NCI-H446 (cell line): ENCODE results near the gene PRPF38A.

ENCODE experiments used
- DNase-seq, 2 experiments: peaks; one replicate each; lab custom pipeline; 2025; lab: John Stamatoyannopoulos, UW

The PRPF38A gene

DNA sequence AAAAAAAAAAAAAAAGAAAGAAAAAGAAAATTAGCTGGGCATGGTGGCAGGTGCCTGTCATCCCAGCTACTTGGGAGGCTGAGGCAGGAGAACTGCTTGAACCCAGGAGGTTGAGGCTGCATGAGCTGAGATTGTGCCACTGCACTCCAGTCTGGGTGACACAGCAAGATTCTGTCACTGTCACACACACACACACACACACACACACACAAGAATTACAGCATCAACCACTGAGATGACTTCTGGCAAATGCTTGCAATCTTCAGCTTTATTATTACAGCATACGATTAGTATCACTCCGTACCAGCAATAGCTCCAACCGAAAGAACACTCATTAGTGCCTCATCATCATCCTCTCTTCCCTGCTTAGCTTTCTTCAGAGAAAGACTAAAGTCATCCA lies 4.8 kb upstream of the PRPF38A start:
- DNase-seq: no peak

DNA sequence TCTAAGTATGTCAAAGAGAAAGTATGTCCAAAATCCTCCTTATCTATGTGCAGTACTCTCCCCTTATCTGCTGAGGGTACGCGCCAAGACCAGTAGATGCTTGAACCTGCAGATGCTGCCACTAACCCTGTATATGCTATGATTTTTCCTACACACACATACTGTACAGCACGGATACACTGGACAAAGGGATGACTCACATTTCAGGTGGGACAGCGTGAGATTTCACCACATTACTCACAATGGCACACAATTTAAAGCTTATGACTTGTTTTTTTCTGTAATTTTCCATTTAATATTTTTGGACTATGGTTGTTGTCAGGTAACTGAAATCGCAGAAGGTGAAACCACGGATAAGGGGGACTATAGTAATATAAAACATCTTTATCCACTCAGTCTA lies 4.3 kb upstream of the PRPF38A start:
- no peak for DNase-seq

DNA sequence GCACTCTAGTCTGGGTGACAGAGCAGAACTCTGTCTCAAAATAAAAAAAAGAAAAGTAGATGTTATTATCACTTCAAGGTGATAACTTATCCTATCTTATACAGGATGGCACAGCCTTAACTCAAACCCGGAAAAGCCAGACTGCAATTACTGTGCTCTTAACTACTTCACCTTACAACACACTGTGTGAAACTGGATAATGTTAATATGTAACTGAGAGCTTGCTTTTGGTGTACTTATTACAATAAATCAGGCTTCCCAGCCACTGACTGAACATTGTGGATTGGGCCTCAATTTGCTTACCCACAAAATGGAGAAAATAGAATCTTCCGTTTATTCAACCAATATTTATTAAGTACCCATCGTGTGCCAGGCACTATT lies 1.6 kb upstream of the PRPF38A start:
- no peak for DNase-seq

- peak; percentile 57 to 68 for DNase-seq
These were observed 761 bp upstream of the PRPF38A start for GRCh38 chr1:52403566-52404115.

DNA sequence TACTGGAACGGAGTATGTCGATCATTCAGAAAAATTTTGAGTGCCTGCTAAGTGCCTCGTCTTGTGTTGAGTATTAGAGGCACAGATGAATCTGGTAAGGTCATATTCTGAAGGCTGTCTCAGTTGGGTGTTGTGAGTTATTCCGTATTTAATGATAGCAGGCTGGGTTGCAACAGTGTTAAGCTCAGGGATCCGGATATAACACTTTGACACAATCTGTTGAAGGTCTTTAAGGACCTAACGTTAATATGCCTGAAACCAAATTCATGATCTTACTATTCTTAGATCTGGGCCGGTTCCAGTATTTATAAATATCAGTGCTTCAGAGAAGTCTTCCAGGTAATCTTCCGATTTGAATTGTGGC lies 555 bp downstream of the PRPF38A start:
- no peak for DNase-seq

DNA sequence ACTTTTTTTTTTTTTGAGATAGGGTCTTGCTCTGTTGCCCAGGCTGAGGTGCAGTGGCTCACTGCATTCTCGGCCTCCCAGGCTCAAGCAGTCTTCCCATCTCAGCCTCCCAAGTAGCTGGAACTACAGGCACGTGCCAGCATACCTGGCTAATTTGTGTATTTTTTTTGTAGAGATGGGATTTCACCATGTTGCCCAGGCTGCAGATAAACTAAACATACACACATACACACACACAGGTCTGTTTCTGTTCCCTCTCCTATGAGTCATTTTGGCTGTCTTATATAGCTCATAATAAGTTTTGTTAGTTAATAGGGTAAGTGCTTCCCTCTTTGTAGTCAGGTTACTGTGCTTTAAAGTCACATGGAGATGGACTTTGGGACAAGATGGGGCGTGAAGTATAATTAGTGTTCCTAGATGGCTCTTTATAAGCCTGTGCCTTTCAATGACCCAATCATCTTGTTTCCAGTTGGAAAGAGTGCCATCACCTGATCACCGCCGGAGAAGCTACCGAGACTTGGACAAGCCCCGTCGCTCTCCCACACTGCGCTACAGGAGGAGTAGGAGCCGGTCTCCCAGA lies 9.1 kb downstream of the PRPF38A start:
- DNase-seq: no peak

DNA sequence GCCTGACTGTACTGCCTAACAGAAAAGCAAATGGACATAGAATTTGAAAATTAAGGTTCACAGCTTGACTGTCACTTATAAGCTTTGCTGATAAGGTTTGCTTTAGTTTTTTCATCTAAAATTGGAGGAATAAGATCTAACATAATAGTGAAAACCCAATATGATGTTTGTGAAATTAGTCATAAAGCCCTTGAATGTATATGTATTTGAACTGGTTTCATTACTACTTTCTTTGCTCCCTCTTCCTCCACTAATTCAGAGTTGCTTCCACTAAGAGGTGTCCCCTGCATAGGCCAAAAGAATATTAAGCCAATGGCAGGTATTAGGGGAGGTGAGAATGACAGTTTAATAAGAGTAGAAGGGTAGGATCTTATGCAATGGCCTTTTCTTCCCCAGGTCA lies 10.5 kb downstream of the PRPF38A start:
- DNase-seq: no peak

DNA sequence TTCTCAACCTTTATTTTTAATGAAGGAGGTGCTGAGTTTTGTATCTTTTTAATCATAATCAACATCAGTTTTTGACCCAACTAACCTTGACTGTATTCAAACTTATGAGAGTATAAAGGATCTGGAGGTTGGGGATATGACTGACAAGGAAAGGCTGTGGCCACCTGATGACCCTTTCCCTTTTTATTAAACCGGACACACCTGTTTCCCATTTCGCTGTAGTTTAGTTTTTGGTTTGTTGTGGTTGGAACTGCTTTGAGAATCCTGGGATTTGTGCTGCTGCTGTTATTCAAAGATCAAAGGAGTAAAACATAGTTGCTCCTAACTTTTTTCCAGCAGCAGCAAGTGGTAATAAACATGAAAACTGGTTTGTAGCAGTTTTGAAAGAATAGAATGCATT lies 12.4 kb downstream of the PRPF38A start:
- DNase-seq: no peak

DNA sequence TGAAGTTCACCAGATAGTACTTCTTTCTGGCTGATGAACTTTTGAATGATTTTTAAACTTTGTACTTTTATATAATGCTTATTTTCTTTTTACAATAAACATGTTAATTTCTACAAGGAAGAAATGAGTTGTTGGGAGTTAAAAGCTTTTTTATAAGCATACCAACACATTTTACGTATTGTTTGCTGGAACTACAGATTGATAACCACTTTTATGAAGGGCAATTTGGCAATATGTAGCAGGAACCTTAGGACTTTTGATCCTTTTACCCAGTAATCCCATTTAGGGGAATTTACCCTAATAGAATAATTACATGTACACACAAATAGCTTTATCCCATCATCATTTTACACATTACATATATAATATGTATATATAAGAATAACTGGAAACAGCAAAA lies 16.3 kb downstream of the PRPF38A start:
- no peak for DNase-seq

DNA sequence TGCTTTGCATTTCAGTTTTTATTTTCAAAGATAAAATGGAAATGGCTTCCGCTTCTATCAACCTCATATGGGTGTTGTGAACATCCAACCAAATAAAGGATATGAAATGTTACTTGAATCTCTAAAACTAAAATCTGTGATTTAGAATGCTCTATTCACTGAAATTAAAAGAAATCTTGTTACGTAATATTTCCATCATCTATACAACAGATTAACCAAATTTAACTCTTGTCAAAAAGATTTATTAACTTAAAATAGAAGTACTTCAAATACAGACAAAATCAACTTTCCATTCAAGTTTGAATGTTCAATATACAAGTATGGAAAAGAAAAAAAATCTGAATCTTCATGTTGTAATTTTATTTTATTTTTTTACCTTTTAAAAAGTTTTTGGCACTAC lies 18.7 kb downstream of the PRPF38A start:
- no peak for DNase-seq

- no peak for DNase-seq
These were observed 19.4 kb downstream of the PRPF38A start for GRCh38 chr1:52423771-52424170.

GRCh38 chr1:52424231-52424636 lies 19.8 kb downstream of the PRPF38A start:
- DNase-seq: no peak

- no peak for DNase-seq
These were observed 20.4 kb downstream of the PRPF38A start for GRCh38 chr1:52424813-52425212.

- DNase-seq: no peak
These were observed 22.0 kb downstream of the PRPF38A start for GRCh38 chr1:52426371-52426770.

- DNase-seq: no peak
These were observed 22.8 kb downstream of the PRPF38A start for GRCh38 chr1:52427152-52427551.

GRCh38 chr1:52432807-52433206 lies 28.4 kb downstream of the PRPF38A start:
- no peak for DNase-seq

DNA sequence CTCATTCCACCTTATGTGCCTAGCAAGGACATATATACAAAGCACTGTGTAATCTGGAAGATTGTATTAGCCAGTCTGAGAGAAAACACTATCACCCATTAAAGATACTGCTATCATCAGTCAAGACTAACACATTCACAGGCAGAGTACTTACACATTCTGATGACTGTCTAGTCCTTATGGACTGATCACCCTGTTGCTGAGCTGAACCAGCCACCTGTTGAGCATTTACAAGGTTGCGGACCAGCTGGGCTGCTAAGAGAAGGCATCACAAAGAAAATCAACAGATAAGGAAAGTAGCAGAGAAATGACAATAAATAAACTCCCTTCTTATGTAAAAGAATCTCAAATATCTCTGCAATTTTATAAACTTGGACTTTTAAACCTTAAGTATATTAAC lies 30.8 kb downstream of the PRPF38A start:
- no peak for DNase-seq

GRCh38 chr1:52435650-52436049 lies 31.2 kb downstream of the PRPF38A start:
- no peak for DNase-seq

- DNase-seq: no peak
These were observed 32.4 kb downstream of the PRPF38A start for GRCh38 chr1:52436817-52437216.

DNA sequence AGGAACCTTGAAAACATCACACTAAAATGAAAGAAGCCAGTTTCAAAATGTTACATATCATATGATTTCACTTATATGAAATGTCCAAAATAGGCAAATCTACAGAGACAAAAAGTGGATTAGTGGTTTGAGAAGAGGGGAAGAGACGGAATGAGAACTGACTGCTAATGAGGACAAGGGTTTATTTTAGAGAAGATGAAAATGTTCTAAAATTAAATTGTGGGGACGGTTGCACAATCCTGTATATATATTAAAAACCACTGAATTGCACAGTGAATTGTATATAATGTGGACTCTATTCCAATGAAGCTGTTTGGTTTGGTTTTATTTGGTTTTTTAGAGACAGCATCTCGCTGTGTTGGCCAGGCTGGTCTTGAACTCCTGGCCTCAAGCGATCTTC lies 35.6 kb downstream of the PRPF38A start:
- DNase-seq: no peak

- DNase-seq: no peak
These were observed 40.1 kb downstream of the PRPF38A start for GRCh38 chr1:52444463-52444862.

- DNase-seq: no peak
These were observed 49.7 kb downstream of the PRPF38A start for GRCh38 chr1:52454127-52454526.

GRCh38 chr1:52454779-52455178 lies 50.4 kb downstream of the PRPF38A start:
- DNase-seq: no peak

DNA sequence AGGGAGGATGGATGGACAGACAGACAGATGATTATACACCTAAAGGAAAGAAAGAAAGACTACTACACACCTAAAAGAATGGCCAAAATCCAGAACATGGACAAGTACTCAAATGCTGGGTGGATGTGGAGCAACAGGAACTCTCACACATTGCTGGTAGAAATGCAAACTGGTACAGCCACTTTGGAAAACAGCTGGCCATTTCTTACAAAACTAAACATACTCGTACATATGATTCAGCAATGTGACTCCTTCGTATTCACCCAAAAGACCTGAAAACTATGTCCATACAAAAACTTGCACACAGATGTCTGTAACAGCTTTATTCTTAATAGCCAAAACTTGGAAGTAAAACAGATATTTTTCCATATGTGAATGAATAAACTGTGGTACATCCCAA lies 51.3 kb downstream of the PRPF38A start:
- DNase-seq: no peak

DNA sequence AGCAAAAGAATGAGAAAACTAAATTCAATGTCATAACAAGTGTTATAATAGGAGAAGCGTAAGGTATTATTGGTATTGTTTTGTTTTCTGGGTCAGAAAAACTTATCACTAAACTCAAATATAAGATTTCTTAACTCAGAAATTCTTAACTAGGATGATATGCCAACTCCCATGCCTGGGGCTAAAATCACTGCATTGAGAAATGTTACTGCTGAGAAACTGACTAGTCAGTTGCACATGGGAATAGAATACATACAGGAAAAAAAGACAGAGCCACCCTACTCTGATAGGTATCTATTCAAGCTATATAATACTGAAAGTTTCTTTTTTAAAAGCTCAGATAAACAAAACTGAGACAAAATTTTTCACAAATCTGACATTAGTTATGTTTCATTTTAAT lies 56.3 kb downstream of the PRPF38A start:
- DNase-seq: no peak
